ENCODE measurements around the gene SHF. TPM values are rescaled to one million over a fixed set of nuclear protein-coding genes. Genes with fewer than 3 reads are reported as not detected.

SHF gene
- total RNA-seq, 1 experiment from 2014 or later: 21.7 TPM

DNA sequence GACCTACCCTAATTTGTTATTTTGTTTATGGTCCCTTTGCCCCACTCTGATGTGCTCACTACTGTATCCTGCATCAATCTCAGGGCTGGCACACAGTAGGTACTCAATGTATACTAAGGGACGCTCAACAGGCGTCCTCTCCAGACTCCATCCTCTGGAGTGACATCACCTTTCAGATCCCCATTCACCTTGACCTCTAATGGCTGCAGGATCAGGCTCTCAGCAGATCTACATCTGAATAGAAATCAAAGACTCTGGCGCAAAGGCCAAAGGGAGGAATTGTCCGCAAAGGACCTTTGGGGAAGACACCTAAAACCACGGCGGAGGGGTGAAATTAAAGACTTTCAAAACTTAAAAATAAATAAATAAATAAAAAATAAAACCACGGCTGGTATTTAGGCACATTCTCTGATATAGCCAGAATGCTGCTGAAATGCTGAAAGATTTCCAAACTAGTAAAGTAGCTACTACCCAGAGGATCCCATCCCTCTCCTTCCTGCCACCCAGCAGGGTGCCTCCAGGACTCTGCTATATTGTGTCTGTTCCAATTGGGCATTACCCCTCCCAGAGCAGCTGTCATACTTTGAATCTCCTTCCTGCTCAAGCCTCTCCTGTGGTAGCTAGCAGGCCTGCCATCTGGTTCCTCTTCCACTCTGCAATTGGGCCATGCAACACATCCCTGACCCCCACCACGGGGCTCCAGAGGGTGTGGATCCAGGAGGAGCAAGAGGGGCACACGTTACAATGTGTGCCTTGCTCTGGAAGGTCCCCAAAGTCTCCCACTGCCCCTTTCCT is 6.1 kb downstream of the SHF start:
- Histone ChIP-seq H2BK120ac (ENCODE audit: low read depth, low read length, poor library complexity, severe bottlenecking) (no peak overlapping the region), H2BK20ac (ENCODE audit: low read depth, low read length, poor library complexity, severe bottlenecking) (no peak overlapping the region), H3K27ac (ENCODE audit: insufficient read length, low read depth, low read length) (no peak overlapping the region), H3K23ac (ENCODE audit: insufficient read length, low read depth, low read length) (no peak overlapping the region), H3K18ac (ENCODE audit: insufficient read length, low read depth, low read length) (no peak overlapping the region), H2BK5ac (ENCODE audit: insufficient read length, low read length) (no peak overlapping the region), H3K4me2 (ENCODE audit: insufficient read depth, insufficient read length, low read length) (no peak overlapping the region), H3K23me2 (ENCODE audit: insufficient read length, low read depth, low read length, poor library complexity, severe bottlenecking) (no peaks in the 10 kb centered on the region), H2AK5ac (ENCODE audit: insufficient read length, low read length) (no peak overlapping the region), H4K91ac (ENCODE audit: insufficient read length, low read depth, low read length) (no peak overlapping the region), H2BK12ac (ENCODE audit: insufficient read length, low read depth, low read length) (no peak overlapping the region), H3K56ac (ENCODE audit: insufficient read length, low read depth, low read length) (no peak overlapping the region), H3K9ac (ENCODE audit: extremely low read depth, insufficient read length, low read length) (no peak overlapping the region), H3K4me1 (ENCODE audit: insufficient read depth, low read length) (peaks cover 21% of the 10 kb centered on the region), H4K20me1 (ENCODE audit: control insufficient read depth, insufficient read depth, insufficient read length) (no peaks in the 10 kb centered on the region), H3K79me1 (ENCODE audit: insufficient read depth, low read depth, low read length, poor library complexity, severe bottlenecking) (peaks cover 13% of the 10 kb centered on the region), H2BK15ac (ENCODE audit: low read depth, low read length) (no peak overlapping the region), H3K4ac (ENCODE audit: low read depth, low read length) (no peak overlapping the region), H3T11ph (ENCODE audit: low read length) (no peak overlapping the region), H2AFZ (ENCODE audit: low read length) (no peak overlapping the region), H4K5ac (ENCODE audit: insufficient read length, low read depth, low read length) (no peak overlapping the region), H3K79me2 (ENCODE audit: insufficient read depth, low read length) (peaks cover 3% of the 10 kb centered on the region; the same call in 1 of the 2 replicates), H4K8ac (replicated peaks; ENCODE audit: insufficient read length, low read depth, low read length) (no peak overlapping the region), H3K14ac (ENCODE audit: insufficient read depth, low read length) (no peak overlapping the region), H3K9me3 (ENCODE audit: control insufficient read depth, low read depth, low read length) (no peaks in the 10 kb centered on the region), H3K27me3 (ENCODE audit: insufficient read depth, low read length) (no peaks in the 10 kb centered on the region)
- H3K27ac Mint-ChIP-seq: peak overlapping the region in 2 of 3 experiments; percentile 68; a peak in 2 of 7 replicates
- H3K4me3 Mint-ChIP-seq: peak overlapping the region in 1 of 2 experiments; percentile 36; a peak in 1 of 5 replicates
- no peak for DNase-seq
- H3K36me3 Mint-ChIP-seq (ENCODE audit: insufficient read depth in 1 of 3, low read depth in 3 of 3): peaks cover 15 to 22% (median 15%) of the 10 kb centered on the region in 3 experiments
- no peaks in the 10 kb centered on the region; a peak in 2 of 5 replicates for H3K9me3 Mint-ChIP-seq
- H3K27me3 Mint-ChIP-seq (ENCODE audit: low read depth): peaks cover 2% of the 10 kb centered on the region; the same call in 1 of the 2 replicates
- TF ChIP-seq, protein P1, sequence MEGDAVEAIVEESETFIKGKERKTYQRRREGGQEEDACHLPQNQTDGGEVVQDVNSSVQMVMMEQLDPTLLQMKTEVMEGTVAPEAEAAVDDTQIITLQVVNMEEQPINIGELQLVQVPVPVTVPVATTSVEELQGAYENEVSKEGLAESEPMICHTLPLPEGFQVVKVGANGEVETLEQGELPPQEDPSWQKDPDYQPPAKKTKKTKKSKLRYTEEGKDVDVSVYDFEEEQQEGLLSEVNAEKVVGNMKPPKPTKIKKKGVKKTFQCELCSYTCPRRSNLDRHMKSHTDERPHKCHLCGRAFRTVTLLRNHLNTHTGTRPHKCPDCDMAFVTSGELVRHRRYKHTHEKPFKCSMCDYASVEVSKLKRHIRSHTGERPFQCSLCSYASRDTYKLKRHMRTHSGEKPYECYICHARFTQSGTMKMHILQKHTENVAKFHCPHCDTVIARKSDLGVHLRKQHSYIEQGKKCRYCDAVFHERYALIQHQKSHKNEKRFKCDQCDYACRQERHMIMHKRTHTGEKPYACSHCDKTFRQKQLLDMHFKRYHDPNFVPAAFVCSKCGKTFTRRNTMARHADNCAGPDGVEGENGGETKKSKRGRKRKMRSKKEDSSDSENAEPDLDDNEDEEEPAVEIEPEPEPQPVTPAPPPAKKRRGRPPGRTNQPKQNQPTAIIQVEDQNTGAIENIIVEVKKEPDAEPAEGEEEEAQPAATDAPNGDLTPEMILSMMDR (conservative IDR thresholded peaks at IDR 0.05): no peak
- WGBS (ENCODE audit: extremely low coverage, insufficient read length, low lambda C conversion rate): no CpG with 5 or more reads among the region's 9 CpGs
- peaks cover 52 to 54% of the 10 kb centered on the region in 2 experiments for H3K4me1 Mint-ChIP-seq
